GM12875 (cell line): ENCODE results near the gene RGS5.

Experiments
- H3K4me3 ChIP-seq: one replicate; pipeline ENCODE4 v1.5.1; 2011; ENCODE audit warnings: low read depth, low read length, control low read depth
- CTCF ChIP-seq: IDR thresholded peaks from 2 replicates; pipeline ENCODE4 v1.5.1; 2011; ENCODE audit warnings: low read depth, mild to moderate bottlenecking, control low read depth, inconsistent platforms, low read length, moderate library complexity, borderline replicate concordance; ENCODE audit not compliant: insufficient read depth

The RGS5 gene

GRCh38 chr1:163106364-163106987, 96.2 kb downstream of the RGS5 start:
- TF ChIP-seq CTCF, result no peak
- H3K4me3 ChIP-seq, result no peak overlapping the region

DNA sequence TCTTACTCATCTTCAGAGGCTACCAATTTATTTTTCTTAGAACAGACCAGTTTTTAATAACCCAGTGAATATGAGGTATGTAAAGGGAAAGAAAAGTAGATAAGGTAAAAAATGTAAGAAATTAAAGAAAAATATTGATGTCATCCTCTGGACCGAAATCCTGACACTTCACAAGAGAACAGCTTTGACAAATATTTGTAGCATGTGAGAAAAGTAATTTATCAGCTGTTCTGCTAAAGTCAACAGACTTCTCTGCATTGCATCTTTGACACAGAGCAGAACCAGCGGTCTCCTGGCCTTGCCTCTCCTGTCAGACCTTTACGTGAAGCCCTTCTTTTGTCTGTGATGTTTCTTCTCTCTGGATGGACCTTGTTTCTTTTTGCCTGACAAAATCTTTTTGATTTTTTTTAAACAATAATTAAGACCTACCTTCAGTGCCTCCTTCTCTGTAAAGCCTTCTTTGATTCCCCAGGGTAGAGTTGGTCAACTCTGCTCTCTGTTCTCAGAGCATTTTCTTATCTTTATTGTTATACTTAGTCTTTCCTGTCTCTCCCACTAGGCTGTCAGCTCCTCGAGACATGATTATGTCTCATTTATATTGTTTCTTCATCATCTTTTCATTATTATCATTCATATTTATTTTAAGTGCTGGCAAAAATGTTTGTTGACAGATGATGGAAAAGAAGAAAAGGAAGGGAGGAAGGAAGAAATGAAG, 98.2 kb downstream of the RGS5 start:
- H3K4me3 ChIP-seq, result no peak overlapping the region

GRCh38 chr1:163102590-163102989, 100.1 kb downstream of the RGS5 start:
- H3K4me3 ChIP-seq, result no peak overlapping the region
- TF ChIP-seq CTCF, result no peak

More for the DNA sequence above, 98.2 kb downstream of the RGS5 start:
- TF ChIP-seq CTCF, result no peak

GRCh38 chr1:163095213-163095612, 107.5 kb downstream of the RGS5 start:
- no peak overlapping the region for H3K4me3 ChIP-seq
- TF ChIP-seq CTCF, result no peak

GRCh38 chr1:163094589-163094988, 108.1 kb downstream of the RGS5 start:
- H3K4me3 ChIP-seq, result no peak overlapping the region
- no peak for TF ChIP-seq CTCF

DNA sequence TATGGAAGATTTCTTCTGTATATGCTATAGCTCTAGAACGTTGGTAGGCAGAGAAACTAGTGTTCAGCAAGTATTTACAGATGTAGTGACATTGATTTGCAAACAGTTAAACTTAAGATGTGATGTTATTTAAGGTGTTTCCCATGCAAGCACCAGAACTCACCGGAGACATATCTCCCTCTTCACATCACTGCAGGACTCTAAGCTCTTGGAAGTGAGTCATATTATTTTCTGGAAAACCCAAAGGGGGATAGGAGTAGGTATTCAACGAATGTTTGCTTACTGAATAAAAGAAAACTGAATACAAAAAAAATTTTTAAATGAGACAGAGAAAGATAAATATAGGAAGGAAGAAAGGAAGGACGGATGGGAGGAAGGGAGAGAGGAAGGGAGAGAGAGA, 108.5 kb downstream of the RGS5 start:
- no peak for TF ChIP-seq CTCF
- no peak overlapping the region for H3K4me3 ChIP-seq

DNA sequence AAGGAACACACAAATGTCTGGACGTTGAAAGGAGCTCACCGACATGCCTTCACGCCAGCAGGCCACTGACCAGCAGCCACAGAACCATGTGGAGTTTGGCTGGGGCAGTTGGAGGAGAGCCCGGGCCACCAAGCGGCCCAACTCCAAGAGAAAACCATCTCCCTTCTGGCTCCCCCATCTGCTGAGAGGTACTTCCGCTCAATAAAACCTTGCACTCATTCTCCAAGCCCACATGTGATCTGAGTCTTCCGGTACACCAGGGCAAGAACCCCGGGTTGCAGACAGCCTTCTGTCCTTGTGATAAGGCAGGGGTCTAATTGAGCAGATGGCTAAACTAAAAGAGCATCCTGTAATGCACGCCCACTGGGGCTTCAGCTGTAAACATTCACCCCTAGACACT, 109.1 kb downstream of the RGS5 start:
- no peak for TF ChIP-seq CTCF
- H3K4me3 ChIP-seq, result no peak overlapping the region
